Erythroblast (primary cell): ENCODE data around the gene ZNF662.

Source experiments
- GATA1 ChIP-seq: IDR thresholded peaks from 2 replicates; pipeline ENCODE4 v1.6.1; 2011; ENCODE audit warnings: low read depth, mild to moderate bottlenecking, control low read depth, low read length, moderate library complexity
- POLR2A ChIP-seq: IDR thresholded peaks from 2 replicates; pipeline ENCODE4 v1.6.1; 2011; ENCODE audit warnings: mild to moderate bottlenecking, low read length

GRCh38 chr3:42901073-42901415 lies 4.9 kb upstream of the ZNF662 start:
- no peak for TF ChIP-seq POLR2A
- no peak for TF ChIP-seq GATA1
